Right atrium auricular region (tissue), 2 donors: ENCODE data around the gene SPINT4. TPM values are rescaled to one million over a fixed set of nuclear protein-coding genes. Genes with fewer than 3 reads are reported as not detected.
"Not testable (repeated sequence)": the region's sequence is repeated elsewhere in the genome, so short reads cannot be mapped to it uniquely, and the experiment has no call there.

ENCODE experiments used
- DNase-seq: peaks from one replicate; pipeline ENCODE4 v3.0.0-alpha.2; 2019; ENCODE audit warnings: low spot score
- H3K27ac ChIP-seq, 2 donors: fragments of 200-600 bp; sonication (generic); 1 replicate in 1 of 2; 2 replicates in 1 of 2; pipeline ENCODE4 v1.5.1; 2016 to 2019
- H3K27me3 ChIP-seq, 2 donors: fragments of 200-600 bp; sonication (generic); one replicate each; pipeline versions ENCODE4 v1.5.1 to v1.6.0; 2017 to 2019
- H3K36me3 ChIP-seq: fragments of 200-600 bp; sonication (generic); one replicate; pipeline ENCODE4 v1.5.1; 2016
- H3K4me1 ChIP-seq, 2 donors: fragments of 200-600 bp; sonication (generic); one replicate each; pipeline versions ENCODE4 v1.5.1 to v1.6.0; 2017 to 2019
- H3K4me3 ChIP-seq, 2 donors: fragments of 200-600 bp; sonication (generic); 1 replicate in 1 of 2; 2 replicates in 1 of 2; pipeline ENCODE4 v1.5.1; 2017 to 2019; ENCODE audit warnings: mild to moderate bottlenecking in 1 of 2, moderate library complexity in 1 of 2
- H3K9me3 ChIP-seq, 2 donors: fragments of 200-600 bp; sonication (generic); one replicate each; pipeline ENCODE4 v1.5.1; 2019
- total RNA-seq, 2 donors: library from RNA; depleted of rRNA; stranded (reverse); fragments of >200 nt; gene quantifications; one replicate each; pipeline ENCODE4 v1.1.0, GENCODE V29; 2016
- TF ChIP-seq, protein P1 (sequence below), 2 donors: fragments of 200-600 bp; sonication (generic); IDR thresholded peaks; one replicate each; pipeline ENCODE4 v1.5.1; 2019; ENCODE audit warnings: antibody characterized with exemption in 2 of 2

SPINT4 gene
- total RNA-seq, 2 donors from 2014 or later = not detected

DNA sequence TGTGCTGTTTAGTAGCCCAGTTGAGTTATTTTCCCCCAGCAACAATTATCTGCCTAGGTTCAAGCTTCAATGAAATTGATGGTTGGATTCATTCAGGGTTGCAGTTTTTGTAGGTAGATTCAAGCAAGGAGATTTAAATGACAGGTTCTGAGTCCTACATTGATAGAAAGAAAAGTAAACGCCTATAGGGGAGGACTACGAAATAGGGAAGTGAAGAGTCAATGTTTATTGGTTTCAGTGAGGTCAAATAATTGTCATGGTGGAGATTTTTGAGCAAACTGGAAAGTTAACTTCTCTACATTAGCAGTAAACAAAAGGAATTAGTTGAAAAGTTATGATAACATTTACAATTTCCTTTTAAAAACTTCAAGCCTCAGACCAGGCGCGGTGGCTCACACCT lies 21.0 kb upstream of the SPINT4 start:
- H3K36me3 ChIP-seq = no peaks in the 10 kb centered on the region
- no peak for DNase-seq
- H3K4me1 ChIP-seq = no peaks in the 10 kb centered on the region
- no peaks in the 10 kb centered on the region for H3K27me3 ChIP-seq
- TF ChIP-seq, protein P1, sequence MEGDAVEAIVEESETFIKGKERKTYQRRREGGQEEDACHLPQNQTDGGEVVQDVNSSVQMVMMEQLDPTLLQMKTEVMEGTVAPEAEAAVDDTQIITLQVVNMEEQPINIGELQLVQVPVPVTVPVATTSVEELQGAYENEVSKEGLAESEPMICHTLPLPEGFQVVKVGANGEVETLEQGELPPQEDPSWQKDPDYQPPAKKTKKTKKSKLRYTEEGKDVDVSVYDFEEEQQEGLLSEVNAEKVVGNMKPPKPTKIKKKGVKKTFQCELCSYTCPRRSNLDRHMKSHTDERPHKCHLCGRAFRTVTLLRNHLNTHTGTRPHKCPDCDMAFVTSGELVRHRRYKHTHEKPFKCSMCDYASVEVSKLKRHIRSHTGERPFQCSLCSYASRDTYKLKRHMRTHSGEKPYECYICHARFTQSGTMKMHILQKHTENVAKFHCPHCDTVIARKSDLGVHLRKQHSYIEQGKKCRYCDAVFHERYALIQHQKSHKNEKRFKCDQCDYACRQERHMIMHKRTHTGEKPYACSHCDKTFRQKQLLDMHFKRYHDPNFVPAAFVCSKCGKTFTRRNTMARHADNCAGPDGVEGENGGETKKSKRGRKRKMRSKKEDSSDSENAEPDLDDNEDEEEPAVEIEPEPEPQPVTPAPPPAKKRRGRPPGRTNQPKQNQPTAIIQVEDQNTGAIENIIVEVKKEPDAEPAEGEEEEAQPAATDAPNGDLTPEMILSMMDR (IDR thresholded peaks at IDR 0.05) = no peak
- no peaks in the 10 kb centered on the region for H3K9me3 ChIP-seq
- no peak overlapping the region for H3K27ac ChIP-seq
- no peak overlapping the region for H3K4me3 ChIP-seq

DNA sequence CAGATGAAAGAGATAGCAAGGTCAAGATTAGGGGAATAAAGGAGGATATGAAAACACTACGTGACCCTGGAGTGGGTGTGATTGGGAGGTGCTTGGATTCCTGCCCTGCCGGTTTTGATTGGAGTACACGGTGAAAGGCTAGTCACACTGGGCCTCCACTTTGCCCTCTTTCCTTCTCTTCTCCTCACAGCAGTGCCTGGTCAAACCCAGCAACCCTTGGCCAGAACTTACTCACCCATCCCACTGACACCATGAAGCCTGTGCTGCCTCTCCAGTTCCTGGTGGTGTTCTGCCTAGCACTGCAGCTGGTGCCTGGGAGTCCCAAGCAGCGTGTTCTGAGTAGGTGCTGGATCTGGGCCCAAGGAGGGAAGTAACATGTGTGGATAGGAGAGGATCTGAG lies 20.3 kb upstream of the SPINT4 start, which contains the start of gene WFDC13:
WFDC13 (plus strand) TSS at position 166 of the 400 bp plus-strand sequence; CDS start at position 252, 86 bp downstream.
- DNase-seq = no peak
- H3K36me3 ChIP-seq = no peaks in the 10 kb centered on the region
- TF ChIP-seq, protein P1 (IDR thresholded peaks at IDR 0.05) = no peak
- no peak within 1 kb of the TSS for H3K27ac ChIP-seq
- H3K4me1 ChIP-seq = no peaks in the 10 kb centered on the region
- no peaks in the 10 kb centered on the region for H3K27me3 ChIP-seq
- no peak within 1 kb of the TSS for H3K4me3 ChIP-seq
- no peaks in the 10 kb centered on the region for H3K9me3 ChIP-seq

DNA sequence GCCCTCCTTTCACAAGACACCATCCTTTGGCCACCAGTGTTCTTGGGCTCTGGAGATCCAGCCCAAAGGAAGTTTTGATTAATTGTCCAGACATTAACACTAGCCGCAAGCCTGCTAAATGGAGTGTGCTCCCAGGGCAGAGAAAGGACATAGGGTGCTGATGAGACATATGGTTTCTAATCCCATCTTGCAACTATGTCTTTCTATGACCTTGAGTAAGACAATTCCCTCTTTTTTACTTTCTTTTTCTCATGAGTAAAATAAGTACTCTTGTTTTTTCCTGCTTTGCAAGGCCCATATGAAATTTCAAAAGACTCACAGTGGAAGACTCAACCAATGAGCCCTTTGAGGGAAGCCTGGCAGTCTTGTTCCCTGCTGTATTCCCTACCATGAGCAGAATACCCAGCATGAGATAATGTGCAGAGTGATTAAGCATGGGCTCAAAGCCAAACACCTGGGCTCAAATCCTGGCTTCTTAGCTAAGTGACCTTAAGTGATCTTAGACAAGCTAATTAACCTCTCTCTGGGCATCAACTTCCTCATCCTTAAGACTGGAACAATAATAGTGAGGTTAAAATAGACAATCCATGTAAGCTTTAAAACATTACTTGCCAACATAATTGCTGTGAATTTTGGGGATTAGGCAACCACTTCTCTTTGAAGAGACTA lies 17.0 kb upstream of the SPINT4 start, which contains the start of gene WFDC10B:
WFDC10B (minus strand) TSS at position 51 of the 669 bp plus-strand sequence. CDS start 19,027 bp downstream, outside the sequence.
- no peaks in the 10 kb centered on the region for H3K4me1 ChIP-seq
- H3K27ac ChIP-seq = no peak within 1 kb of the TSS
- no peaks in the 10 kb centered on the region for H3K9me3 ChIP-seq
- no peaks in the 10 kb centered on the region for H3K27me3 ChIP-seq
- no peaks in the 10 kb centered on the region for H3K36me3 ChIP-seq
- no peak within 1 kb of the TSS for H3K4me3 ChIP-seq
- TF ChIP-seq, protein P1 (IDR thresholded peaks at IDR 0.05) = no peak
- no peak for DNase-seq

DNA sequence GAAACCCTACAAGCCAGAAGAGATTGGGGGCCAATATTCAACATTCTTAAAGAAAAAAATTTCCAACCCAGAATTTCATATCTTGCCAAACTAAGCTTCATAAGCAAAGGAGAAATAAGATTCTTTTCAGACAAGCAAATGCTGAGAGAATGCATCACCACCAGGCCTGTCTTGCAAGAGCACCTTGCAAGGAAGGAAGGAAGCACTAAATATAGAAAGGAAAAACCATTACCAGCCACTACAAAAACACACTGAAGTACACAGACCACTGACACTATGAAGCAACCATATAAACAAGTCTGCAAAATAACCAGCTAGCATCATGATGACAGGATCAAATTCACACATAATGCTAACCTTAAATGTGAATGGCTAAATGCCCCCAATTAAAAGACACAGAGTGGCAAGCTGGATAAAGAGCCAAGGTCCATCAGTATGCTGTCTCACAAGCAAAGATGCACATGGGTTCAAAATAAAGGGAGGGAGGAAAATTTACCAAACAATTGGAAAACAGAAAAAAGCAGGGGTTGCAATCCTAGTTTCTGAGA lies 5.9 kb upstream of the SPINT4 start:
- not testable (repeated sequence) for H3K4me1 ChIP-seq, H3K36me3 ChIP-seq, H3K4me3 ChIP-seq, DNase-seq, H3K27ac ChIP-seq, H3K9me3 ChIP-seq, H3K27me3 ChIP-seq

DNA sequence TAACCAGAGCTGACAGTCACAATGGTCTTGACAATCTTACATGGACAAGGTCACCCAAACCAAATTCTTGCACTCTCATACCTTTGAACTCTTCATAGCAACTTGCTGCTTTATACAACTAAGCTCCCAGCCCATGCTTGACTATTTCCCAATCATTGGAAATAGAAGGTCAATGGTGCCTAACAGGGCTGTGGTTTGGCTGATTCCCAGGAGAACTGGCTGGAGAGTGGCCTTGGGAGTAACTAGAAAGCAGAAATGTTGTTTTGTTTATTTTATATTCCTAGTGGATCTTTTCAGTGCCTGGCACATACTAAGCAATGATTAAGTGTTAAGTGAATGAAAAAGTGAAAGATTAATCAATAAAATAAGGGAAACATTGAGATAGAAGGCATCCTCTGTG lies 3.0 kb downstream of the SPINT4 start:
- TF ChIP-seq, protein P1 (IDR thresholded peaks at IDR 0.05) = no peak
- DNase-seq = no peak

DNA sequence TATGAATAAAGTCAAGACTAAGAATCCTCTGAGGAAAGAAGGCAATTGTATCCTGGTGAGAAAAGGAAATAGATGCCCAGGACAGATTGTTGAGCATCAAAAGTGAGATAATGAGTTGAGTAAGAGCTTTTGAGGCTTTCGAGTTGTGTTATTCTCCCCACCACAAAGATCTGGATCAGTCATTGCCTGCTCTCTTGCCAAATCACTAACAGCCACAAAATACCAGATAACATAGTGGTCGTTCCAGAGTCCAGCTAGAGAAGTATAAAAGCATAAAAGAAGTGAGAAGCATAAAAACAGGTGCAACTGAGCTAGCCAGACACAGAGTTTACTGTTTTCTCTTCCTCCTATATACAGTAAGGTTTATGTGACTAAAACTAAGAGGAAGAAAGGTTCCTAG lies 4.9 kb downstream of the SPINT4 start:
- H3K36me3 ChIP-seq = no peaks in the 10 kb centered on the region

More for the DNA sequence above, 3.0 kb downstream of the SPINT4 start:
- no peak overlapping the region for H3K4me3 ChIP-seq
- H3K36me3 ChIP-seq = no peaks in the 10 kb centered on the region
- no peaks in the 10 kb centered on the region for H3K9me3 ChIP-seq
- H3K27ac ChIP-seq = no peak overlapping the region
- no peaks in the 10 kb centered on the region for H3K27me3 ChIP-seq
- no peaks in the 10 kb centered on the region for H3K4me1 ChIP-seq

More for the DNA sequence above, 4.9 kb downstream of the SPINT4 start:
- DNase-seq = no peak
- peaks cover 0 to 12% of the 10 kb centered on the region in 2 donors for H3K9me3 ChIP-seq
- TF ChIP-seq, protein P1 (IDR thresholded peaks at IDR 0.05) = no peak
- H3K27ac ChIP-seq = no peak overlapping the region
- H3K4me3 ChIP-seq = no peak overlapping the region
- H3K4me1 ChIP-seq = no peaks in the 10 kb centered on the region
- no peaks in the 10 kb centered on the region for H3K27me3 ChIP-seq
